Fibroblast of peridontal ligament (primary cell): ENCODE measurements around the gene AARSD1.
"Not testable (repeated sequence)": the region's sequence is repeated elsewhere in the genome, so short reads cannot be mapped to it uniquely, and the experiment has no call there.

Source experiments
- DNase-seq: peaks from one replicate; pipeline ENCODE4 v3.0.0-alpha.2; 2010; ENCODE audit errors: extremely low read depth

AARSD1 gene

DNA sequence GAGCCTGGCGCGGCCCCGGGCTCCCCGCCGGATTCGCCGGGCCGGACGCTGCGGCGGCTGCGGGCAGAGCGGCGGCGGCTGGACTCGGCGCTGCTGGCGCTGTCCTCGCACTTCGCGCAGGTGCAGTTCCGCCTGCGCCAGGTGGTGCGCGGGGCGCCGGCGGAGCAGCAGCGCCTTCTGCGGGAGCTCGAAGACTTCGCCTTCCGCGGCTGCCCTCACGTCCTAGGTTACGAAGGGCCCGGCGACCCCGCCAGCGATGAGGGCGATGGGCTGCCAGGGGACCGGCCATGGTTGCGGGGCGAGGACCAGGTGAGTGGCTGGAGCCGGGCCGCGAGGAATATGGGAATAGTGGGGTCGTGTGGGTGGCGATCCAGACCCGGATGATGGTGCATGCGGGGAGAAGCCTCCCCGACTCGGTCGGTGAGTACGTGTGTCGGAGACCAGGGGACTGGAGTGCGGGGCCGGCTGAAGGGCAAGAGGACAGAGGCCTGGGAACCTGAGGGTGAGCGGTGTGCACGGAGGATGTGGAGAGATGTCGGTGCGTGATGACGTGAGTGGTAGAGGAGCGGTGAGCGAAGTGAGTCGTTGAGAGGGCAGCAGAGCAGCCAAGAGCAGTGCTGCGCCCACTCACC is 16.6 kb upstream of the AARSD1 start:
- DNase-seq = peak; percentile 31

DNA sequence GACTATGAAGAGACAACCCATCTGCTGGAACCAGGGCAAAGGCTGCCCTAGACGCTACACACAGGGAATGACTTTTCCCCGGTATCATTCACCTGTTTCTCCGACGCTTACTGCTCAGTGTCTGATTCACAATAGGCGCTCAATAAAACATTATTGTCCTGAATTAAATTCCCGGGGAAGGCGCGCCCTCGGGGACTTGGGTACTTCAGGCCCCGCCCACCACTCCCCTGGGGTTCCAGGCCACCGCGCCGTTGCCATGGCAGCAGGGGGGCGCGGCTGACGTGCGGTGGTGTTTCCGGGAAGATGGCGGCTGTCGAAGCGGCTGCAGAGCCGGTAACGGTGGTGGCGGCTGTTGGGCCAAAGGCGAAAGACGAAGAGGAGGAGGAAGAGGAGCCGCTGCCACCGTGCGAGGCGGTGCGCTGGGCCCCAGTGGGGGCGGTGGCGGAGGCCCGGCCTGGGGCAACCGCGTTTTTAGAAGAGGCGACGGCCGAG is 16.1 kb upstream of the AARSD1 start, which contains the start of gene RUNDC1:
Gene RUNDC1, plus strand, starts transcription at position 292 of the 492 bp plus-strand sequence. Its CDS starts 12 bp downstream, at position 304.
- peak; percentile 67 for DNase-seq

DNA sequence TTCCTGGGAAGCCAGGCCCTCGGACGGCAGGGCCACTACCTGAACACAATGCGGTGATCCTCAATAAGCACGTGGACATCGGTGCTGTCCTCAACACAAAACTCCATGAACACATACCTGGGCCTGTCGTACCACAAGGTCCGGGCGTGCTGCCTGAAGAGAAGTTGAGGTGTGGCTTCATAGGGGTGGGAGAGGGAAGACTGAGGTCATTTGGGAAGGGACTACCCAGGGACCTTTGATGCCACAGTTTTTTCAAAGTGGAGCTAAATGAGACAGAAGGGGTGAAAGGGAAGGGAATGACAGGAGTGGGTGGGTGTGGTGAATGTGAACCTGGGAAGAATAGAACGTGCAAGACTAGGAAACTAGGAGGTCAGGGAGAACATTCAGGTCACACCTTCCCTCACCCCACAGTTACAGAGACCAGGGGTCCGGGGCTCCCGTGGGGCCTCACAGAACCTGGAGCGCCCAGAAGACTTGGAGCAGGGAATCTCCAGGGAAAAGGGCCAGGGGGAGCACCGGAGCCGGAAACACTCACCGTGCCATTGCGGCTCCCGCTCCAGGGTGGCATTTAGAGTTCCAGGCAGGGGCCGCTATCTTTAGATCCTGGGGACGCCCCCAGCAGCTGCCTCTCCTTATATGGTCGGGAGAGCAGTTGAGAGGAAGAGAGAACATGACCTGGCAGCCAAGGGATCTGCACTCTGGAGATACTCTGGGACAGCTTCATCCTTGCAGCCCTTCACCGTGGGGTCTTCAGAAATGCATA is 15.4 kb upstream of the AARSD1 start, which contains the start of gene PTGES3L:
Gene PTGES3L, minus strand, starts transcription at position 570 of the 763 bp plus-strand sequence. Its CDS starts 27 bp downstream, at position 543.
- DNase-seq = no peak

DNA sequence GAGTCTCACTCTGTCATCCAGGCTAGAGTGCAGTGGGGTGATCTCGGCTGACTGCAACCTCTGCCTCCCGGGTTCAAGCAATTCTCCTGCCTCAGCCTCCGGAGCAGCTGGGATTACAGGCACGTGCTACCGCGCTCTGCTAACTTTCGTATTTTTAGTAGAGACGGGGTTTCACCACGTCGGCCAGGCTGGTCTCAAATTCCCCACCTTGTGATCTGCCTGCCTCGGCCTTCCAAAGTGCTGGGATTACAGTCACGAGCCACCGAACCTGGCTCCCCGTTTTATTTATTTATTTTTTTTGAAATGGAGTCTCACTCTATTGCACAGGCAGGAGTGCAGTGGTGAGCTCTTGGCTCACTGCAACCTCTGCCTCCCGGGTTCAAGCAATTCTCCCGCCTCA is 11.4 kb upstream of the AARSD1 start:
- DNase-seq = not testable (repeated sequence)

DNA sequence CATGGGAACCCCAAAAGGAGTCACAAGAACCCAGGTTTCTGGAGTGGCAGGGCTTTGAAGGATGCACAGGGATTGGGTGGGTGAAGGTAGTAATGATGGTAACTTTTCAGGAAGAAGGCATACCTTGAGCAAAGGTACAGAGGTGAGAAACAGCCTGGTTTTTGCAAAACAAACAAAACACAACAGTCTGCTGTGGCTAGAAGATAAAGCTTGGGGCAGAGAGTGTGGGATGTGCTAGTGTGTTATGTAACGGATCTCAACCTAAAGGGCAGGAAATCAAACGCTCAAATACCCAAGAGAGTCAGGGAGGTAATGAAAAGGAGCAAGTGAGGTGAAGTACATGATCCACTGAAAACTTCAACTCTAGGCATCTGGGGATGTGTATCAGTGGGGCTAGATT is 11.0 kb upstream of the AARSD1 start:
- no peak for DNase-seq

DNA sequence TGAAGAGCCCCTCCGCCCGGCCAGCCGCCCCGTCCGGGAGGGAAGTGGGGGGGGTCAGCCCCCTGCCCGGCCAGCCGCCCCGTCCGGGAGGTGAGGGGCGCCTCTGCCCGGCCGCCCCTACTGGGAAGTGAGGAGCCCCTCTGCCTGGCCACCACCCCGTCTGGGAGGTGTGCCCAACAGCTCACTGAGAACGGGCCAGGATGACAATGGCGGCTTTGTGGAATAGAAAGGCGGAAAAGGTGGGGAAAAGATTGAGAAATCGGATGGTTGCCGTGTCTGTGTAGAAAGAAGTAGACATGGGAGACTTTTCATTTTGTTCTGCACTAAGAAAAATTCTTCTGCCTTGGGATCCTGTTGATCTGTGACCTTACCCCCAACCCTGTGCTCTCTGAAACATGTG is 9.1 kb upstream of the AARSD1 start:
- not testable (repeated sequence) for DNase-seq

DNA sequence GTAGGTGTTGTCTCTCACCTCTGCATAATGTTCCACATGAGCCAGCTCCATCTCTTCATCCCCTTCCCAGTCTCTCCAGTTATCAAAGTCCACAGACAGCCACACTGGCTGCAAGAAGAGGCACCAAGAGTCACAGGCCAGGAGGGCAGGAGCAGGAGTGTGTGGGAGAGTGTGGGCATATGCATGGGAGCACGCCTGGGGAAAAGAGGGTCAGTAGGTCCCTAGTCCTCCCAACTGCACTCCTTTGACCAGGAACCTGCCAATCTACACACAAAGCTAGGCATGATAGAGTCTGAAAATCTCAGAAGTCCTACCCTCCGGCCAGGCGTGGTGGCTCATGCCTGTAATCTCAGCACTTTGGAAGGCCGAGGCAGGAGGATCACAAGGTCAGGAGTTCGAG is 7.3 kb upstream of the AARSD1 start:
- DNase-seq = no peak

DNA sequence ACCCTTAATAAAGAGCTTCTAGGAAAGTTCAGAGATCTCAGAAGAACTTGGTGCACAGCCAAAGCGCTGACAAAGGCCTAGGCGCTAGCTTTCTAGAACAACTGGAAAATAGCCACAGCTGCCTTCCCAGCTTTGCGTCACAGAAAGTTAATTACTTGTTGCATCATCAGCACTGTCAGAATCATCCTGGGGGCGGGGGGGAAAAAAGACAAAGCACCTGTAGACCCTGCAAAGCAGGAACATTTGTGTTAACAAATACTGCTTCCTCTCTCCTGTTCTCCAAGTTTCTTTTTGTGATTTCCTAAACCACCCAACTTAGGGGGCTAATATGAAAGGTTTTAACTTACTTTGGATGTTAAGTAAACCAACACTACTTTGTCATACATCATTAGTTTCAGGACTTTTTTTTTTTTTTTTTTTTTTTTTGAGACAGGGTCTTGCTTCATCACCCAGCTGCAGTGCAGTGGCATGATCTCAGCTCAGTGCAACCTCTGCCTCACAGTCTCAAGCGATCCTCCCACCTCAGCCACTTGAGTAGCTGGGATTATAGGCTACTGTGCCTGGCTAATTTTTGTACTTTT is 4.8 kb upstream of the AARSD1 start:
- DNase-seq = peak; percentile 20

DNA sequence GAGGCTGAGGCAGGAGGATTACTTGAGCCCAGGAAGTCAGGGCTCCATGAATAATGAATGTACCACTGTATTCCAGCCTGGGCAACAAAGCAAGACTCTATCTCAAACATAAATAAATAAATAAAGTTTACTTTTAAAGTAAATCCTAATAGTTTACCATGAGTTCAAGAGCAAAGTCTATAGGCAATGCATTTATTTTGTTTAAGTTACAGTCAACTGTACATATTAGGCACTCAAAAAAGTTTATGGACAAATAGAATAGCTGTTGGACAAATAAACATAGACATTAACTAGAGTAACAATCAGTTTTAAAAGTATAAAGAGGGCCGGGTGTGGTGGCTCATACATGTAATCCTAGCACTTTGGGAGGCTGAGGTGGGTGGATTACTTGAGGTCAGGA is 3.7 kb upstream of the AARSD1 start:
- DNase-seq = no peak

DNA sequence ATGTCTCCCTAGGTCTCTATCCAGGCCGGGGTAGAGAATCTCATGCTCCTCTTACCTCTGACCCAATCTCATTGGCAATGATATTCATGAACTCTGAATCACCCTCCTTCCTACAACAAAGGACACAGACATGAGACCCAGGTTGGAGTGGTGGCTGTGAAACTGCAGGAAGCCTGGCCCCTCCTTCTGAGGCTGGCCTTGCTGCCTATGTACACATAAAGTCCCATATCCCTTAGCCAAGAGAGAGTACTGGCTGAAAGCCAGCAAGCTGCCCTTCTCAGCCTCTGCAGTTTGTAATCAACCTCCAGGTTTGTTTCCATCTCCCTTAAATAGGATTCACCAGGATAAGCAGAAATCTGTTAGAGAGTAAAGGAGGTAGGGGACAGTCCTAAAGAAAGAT is 10.6 kb downstream of the AARSD1 start:
- no peak for DNase-seq

DNA sequence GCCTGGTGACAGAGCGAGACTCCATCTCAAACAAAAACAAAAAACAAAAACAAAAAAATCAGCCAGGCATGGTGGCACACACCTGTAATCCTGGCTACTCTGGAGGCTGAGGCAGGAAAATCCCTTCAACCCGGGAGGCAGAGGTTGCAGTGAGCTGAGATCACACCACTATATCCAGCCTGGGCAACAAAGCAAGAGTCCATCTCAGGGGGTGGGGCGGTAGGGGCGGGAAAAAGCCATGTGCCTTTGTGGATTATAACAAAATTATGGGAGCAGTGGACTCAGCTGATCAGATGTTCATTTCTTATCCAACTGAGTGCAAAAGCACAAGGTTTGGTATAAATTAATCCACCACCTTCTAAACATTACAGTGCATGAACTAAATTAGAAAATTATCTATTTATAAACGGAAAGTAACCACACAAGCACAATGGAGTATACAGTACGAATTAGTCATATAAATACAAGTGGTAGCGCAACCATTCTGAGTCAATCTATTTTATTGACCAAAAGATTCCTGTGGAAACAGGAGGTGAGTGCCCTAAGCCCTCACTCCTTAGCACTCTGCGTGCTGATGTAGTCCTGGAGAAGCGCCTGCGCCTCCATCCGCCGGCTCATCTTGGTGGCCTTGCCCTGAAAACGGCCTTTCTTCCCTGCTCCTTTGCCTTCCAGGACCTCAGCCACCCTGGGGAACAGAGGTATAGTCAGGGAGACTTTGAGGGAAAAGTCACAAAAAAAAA is 14.0 kb downstream of the AARSD1 start:
- DNase-seq = peak; percentile 68

DNA sequence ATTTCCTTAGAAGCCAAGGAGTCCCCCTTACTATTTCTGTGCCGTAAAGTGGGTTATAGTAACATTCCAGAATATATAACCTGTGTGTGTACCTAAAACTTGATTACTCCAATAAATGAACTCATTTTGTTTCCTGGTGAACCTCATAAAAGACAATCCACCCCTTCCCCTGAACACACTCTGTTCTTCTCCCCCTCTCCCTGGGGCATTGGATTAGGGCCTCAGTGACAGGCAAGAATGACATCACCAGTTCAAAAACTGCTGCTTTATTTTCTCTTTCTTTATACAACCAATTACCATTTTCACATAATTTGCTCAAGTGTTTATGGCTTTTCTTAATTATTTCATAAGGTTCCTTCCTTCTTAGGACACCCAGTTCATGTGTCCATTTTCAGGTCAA is 17.4 kb downstream of the AARSD1 start:
- DNase-seq = no peak

DNA sequence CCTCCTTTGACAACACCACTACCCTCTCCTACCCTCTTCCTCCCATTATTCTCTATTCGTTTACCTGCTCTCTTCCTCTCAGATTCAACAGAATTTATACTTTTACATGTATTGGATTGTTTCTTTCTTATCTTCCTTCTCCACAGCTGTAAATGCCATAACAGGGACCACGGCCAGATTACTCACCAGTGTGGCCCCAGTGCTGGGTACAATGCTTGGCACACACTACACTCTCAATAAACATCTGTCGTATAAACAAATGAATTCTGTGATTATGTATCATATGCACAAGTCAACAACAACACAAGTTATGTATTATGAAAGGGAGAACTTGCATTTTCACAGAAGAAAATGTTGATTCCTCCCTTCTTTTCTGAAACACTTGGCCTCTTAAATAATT is 20.0 kb downstream of the AARSD1 start:
- DNase-seq = peak; percentile 48

DNA sequence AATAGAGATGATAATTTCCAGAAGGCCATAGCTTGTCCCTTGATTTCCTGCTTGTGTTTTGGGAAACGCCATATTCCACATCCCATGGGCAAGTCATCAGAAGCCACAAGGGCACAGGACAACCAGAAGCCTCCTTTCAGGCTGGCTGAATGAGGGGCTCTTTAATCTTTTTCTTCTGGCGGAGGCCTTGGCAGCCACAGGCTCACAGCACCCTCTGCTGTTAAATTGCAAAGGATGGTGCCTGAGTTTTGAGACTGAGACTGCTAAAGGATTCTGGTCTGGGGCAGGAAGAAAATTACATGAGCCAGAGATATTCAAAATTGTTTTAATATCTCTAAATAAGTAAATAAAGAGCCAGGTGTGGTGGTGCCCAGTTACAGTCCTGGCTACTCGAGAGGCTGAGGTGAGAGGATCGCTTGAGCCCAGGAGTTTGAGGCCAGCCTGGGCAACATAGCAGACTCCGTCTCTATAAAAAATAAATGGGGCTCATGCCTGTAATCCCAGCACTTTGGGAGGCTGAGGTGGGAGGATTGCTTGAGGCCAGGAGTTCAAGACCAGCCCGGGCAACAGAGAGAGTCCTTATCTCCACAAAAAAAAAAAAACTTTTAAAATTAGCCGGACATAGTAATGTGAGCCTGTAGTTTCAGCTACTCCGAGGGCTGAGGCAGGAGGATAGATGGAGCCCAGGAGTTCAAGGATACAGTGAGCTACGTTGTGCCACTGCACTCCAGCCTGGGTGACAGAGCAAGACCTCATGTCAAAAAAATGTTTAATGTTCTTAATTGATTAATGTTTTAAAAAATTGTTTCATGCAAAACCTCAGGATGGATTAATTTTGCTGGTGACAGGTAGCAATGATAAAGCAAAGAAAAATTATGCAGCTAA is 26.3 kb downstream of the AARSD1 start:
- DNase-seq = peak; percentile 75

DNA sequence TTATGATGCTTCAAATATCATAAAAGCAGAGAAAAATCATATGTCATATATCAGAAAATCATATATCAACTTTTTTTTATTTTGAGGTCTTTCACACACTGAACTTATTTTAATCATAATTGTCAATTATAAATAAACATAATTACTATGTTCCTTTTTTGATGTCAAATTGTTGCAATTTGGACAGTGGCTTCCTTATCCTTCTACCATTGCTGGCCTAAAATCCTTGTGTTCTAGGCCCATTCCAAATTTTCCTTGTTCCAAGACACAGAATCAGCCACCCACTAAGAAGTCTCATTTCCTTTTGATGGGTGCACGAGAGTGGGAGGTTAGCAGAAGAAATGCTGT is 34.8 kb downstream of the AARSD1 start:
- DNase-seq = no peak

DNA sequence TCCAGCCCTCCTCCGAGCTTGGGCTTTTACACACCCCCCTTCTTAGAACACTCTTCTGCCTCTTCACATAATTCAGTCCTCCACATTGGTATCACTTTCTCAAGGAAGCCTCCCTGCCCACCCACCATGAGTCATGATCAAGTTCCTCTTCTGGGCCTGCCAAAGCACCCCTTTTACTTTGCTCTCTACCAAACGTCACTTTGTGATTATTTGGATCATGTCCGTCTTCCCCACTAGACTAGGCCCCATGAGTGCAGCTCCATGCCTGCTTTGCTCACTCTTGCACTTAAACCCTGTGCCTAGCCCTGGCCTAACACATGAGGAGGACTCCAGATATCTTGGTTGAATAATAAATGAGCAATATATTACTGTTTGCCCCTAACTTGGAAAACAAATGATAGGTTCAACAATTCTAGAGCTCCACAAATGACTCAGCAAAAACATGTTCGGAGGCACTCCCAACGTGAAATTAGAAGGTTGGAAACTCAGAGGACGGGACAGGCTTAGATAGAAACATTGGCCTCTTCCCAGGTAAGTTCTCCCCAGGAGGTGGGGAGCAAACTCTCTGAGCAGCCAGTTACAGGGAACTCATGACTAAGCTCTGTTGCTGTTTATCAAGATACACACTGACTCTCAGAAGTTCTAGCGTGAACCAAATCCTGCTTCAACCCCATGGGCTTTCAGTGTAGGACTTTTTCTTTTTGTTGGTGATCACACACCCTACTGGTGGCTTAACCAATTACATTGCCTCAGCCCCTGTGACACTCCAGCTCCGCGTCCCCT is 35.3 kb downstream of the AARSD1 start:
- DNase-seq = peak; percentile 93

DNA sequence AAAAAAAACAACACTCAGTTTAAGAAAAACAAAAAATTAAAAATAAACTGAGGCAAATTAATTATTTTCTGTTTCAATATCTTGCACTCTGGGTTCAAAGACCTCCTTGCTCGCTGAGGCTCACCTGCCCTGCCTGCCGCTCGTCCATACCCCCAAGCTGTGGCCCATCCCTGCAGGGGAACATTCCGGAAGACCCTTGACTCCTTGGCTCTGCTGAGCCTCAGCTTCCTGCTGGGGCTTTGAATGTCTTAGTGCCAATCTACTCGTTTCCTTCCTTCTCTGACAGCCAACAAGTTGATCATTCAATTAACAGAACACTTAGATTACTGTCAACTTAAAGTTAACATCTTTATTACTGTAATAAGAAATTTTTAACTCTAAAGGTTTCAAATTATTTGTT is 39.4 kb downstream of the AARSD1 start:
- no peak for DNase-seq

DNA sequence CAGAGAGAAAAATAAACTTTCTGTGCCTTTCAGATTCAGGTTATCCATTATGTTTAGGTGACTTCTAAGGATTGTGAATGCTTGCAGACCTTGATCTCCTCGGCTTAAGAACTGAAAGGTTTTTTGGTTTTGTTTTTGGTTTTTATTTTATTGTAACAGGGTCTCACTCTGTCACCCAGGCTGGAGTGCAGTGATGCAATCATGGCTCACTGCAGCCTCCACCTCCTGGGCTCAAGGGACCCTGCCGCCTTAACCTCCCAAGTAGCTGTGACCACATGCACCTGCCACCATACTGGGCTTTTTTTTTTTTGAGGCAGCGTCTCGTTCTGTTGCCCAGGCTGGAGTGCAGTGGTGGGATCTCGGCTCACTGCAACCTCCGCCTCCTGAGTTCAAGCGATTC is 40.8 kb downstream of the AARSD1 start:
- DNase-seq = not testable (repeated sequence)

DNA sequence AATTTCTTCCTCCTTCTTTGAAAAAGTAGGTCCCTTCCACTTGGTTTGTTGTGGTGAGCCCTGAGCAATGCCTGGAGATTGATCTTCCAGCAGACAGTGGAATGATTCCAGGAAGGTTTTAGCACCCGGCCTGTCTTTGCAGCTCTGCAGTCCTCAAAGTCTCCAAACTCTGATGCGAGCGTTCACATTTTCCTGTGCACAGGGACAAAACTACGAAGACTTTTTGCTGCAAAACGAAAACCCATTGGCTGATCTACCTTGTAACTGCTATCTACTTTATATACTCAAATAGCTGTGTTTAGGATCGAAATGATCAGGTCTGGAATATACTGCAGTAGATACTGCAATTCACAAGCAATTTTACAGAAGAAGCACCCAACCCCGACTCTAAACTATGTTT is 42.0 kb downstream of the AARSD1 start:
- no peak for DNase-seq

DNA sequence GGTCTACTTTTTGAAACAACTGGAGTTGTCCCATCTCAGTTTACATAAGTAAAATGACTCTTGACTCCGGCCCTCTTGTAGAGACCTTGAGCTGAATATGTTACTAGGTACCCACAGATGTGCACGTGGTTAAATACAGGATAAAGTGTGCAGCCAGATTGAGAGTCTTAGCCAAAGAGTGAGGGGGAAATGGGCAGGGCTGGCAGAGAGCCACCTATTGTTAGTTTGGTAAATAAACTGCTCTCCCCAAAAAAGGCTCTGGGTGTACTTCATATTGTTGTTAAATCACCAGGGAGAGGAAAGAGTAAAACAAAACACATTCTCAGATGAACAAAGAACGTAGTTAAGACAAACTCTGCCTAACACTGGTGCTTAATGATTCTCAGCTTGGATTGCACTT is 43.3 kb downstream of the AARSD1 start:
- no peak for DNase-seq
